Epithelial cell of prostate (primary cell): Measurements from ENCODE around the gene MFAP4.

Experiments used
- DNase-seq: peaks from one replicate; pipeline ENCODE4 v3.0.0-alpha.2; 2011; ENCODE audit warnings: low read depth, low spot score
- H3K27ac ChIP-seq: fragments of 450-650 bp; 2 replicates; pipeline ENCODE4 v1.5.1; 2017; ENCODE audit warnings: mild to moderate bottlenecking

Gene MFAP4

DNA sequence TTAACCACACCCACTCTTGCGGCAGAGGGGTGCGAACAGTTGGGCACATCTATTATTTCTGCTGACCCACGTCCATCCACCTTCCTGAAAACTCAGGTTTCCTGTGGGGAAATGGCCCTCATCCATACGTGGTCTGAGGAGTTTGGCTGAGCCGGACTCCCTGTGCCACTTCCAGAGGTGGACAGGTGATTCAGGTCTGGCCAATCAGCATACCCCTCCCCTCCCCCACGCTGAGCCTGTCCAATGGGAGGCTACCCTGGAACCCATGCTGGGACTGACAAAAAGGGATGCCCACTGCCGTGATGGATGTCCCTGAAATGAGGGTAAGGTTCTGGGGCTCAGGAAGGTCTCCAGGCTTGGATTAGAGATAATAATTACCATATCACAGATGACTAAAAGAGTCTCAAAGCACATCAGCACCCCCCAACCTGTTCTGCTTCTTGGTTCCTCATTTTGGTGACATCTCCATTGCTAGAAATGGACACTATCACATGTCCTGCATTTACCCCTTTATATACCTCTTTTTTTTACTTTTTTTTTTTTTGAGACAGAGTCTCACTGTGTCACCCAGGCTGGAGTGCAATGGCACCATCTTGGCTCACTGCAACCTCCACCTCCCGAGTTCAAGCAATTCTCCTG, 14.0 kb downstream of the MFAP4 start:
- DNase-seq, result no peak

DNA sequence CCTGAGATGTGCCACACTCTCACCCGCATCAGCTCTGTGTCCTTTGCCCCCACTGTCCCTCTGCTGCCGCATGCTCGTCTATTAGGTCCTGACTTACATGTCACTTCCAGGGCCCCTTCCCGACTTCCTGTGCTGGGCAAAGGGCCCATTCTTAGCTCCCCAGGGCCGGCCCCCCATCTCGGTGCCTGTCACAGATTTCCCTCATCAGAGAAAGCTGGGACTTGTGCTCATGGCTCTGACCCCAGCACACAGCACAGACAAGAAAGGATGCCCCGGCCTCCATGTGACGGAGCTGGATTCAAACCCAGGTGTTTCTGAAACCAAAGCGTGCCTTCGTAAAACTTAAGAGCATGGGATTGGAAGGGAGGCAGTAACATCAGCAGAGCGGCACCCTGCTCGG, 14.6 kb downstream of the MFAP4 start:
- no peak for DNase-seq
- no peak overlapping the region for H3K27ac ChIP-seq

More for the DNA sequence above, 14.0 kb downstream of the MFAP4 start:
- H3K27ac ChIP-seq, result no peak overlapping the region

DNA sequence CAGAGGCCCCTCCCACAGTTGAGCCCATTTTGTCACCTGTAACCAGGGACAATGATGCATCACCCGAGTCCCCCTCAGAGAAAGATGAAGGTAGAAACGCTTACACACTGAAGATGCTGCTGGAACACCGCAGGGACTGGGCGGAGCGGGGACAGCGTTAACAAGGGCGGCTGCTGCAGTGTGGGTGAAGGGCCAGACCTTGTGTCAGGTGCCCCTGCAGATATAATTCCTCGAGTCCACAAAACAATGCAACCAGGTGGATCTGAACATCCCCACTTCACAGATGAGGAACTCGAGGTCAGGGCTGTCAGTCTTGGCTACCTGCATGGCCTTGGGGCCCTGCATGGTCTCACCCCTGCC, 15.0 kb downstream of the MFAP4 start:
- DNase-seq, result no peak
- H3K27ac ChIP-seq, result no peak overlapping the region

DNA sequence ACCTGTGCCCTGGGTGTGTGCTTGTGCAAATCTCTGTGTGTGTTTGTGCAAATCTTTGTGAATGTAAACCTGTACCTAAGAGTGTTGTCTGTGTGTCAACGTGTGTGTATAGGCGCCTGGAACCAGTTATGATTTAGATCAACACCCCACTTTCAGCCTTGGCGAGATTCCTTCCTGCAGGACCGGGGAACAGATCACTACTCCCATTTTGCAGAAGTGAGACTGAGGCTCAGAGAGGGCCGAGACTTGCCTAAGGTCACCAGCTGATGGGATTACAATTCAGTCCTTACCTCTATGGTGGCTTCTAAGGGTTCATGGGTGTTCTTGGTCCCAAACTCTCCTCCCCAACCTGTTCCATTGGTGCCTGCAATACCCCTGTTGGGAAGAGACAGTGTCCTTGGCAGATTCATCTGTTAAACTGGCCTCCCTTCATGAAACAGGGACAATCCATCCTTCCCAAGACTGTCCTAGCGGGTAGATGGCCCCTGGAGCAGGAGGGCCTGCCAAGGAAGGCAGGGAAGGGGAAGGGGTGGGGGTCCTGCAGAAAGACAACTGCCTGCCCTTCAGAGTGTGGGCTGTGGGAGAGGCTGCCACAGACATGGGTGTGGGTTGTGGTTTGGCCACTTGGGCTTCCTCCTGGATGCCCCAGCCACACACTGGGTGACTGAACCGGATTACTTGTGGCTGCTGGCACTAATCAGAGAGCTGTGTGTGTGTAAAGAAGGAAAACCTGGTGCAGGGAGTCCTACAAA, 15.6 kb downstream of the MFAP4 start:
- DNase-seq, result no peak

DNA sequence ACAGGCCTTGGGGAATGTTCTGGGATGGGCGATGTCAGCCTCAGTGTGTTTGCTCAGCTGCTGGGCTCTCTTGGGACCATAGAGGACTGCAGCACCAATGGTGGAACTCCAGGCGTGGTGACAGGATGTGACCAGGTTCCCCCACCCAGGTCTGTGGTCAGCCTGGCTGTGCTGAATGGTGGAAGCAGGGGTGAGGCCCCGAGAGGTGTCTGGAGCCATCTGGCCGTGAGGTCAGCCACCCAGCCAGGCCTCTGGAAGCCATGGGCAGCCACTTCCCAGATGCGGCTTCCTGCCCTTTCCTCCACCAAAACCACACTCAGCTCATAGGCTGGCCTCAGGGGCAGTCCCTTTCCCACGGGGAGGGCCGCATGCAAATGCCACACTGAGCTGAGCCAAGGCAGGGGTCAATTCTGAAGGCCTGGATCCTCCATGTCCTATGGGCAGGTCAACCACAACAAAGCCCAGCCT, 16.5 kb downstream of the MFAP4 start:
- no peak for DNase-seq
- no peak overlapping the region for H3K27ac ChIP-seq

More for the DNA sequence above, 15.6 kb downstream of the MFAP4 start:
- H3K27ac ChIP-seq, result no peak overlapping the region

DNA sequence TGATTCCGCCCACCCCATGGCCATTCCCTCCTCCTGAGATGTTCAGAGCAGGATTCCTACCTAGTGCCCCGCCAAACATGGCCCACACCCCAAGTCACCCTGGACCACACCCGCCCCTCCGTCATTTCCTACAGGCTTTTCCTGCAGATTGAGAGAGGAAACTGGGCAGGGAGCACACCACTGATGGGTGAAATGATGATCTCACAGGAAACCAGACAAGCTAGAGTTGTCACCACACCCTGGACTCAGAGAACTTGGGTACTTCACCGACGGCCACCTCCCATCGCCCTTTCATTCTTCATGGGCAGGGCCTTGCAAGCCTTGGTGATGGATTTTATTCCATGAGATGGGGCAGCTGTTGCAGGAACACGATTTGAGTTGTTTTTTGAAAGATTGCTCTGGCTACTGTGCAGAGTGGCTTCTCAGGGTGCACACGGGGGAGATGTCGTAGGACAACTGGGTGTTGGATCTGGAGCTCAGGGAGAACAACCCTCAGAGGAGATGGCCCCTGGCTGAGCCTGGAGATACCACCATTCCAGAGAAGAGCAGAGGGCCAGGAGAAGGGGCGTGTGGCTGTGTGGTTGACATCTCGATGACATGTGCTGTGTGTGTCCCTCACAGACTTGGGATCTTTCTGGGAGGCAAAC, 17.0 kb downstream of the MFAP4 start:
- no peak for DNase-seq
- H3K27ac ChIP-seq, result no peak overlapping the region

DNA sequence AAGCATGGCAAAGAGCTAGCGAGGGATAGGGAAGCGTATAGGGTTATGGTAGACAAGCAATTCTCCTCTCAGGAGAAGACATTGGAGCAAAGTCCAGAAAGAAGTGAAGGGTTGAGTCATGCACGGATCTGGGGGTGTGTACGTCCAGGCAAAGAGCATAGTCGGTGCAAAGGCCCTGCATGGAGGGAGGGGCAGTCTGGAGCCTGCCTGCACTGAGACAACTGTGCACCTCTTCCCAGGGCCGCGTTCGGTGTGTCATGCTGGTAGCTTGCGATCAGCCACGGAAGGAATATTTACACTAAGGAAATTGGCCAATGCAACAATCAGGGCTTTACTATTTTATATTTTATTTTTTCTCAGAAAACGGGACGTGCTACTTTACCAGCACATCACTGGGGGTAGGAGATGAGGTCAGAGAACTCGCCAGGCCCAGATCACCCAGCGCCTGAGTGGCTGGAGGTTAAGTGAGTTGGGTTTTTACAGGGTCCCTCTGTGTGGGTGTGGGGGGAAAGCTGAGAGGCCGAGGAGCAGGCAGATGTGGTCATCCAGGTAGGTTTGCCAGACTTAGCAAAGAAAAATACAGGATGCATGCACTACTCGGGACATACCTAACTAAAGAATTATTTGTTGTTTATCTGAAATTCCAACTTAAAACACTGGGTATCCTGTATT, 17.7 kb downstream of the MFAP4 start:
- H3K27ac ChIP-seq, result no peak overlapping the region
- DNase-seq, result no peak

DNA sequence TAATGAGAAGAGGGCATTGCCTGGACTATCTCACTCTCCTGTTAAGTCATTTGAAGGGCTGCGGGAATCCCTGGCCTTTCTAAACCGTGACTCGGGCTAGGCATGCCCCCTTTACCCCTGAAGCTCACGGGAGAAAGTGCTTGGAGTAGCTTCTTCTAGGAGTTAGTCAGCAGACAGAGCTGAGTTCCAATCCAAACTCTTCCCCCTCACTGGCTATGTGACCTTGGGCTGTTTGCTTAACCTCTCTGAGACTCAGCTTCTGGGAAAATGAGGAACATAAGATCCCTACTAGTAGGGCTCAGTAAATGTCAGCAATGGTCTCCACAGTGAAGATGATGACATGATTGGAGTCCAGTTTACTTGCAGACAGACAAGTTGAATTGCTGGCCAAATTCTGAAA, 18.8 kb downstream of the MFAP4 start:
- no peak overlapping the region for H3K27ac ChIP-seq
- no peak for DNase-seq

DNA sequence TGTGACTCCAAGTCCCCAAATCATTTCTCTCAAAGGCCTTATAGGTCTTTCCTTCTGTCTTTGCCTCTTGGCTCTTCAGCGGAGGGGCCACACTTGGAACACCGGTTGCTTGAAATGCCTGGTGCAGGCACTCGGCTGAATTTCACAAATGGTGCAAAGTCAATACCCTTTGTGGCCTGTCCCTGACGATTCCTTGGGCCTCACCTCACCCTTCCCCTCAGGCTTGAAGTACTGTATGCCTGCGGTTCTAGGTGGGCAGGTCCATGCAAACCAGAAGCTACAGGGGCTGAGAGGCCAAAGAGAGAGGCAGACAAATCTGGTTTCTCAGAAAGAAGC, 20.4 kb downstream of the MFAP4 start:
- no peak overlapping the region for H3K27ac ChIP-seq
- DNase-seq, result no peak

DNA sequence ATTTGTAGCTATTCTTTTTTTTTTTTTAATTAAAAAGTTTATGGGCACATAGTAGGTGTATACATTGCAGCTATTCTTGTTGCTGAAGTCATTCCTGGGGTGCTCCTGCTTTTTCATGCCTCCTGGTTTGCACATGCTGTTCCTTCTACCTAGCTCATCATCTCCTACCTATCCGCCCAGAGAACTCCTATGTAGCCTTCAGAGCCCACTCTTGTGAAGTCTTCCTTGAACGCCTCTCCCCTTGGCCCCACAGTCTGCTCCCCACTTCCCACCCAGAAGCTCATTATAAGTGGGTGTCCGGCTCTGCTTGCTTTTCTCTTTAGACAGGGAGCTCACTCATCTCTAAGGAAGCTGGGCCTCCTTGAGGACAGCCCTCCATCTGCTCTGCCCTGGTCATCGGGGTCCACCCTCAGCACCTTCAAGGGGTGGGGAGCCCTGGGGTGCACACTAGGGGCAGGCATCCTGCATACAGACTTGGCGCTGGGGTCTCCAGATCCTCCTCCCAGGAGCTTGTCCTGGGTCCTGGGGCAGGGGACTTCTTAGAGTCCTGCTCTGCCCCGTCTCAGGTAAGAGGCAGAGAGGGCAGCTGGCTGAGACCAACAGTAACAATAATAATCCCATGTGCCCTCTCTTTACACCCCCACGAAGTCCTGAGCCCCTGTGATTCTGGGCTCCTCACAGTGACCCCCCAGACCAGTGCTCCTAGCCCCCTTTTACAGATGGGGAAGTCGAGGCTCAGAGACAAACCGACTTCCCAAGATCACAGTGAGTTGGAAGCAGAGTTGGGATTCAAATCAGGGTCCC, 21.0 kb downstream of the MFAP4 start:
- DNase-seq, result no peak
- no peak overlapping the region for H3K27ac ChIP-seq

DNA sequence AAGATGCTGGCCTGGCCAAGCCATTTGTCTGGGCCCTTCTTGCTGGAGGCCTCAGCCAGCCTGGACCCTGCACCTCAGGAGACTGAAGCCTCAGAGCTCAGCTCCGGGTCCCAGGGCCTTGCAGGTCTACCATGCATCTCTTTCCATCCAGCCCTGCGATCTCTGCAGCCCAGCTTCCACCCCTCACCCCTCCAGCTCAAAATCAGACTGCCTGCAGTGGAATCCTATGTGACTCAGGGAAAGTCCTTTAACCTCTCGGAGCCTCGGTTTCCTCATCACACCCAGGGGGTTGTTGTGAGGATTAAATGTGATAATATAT, 21.5 kb downstream of the MFAP4 start:
- no peak for DNase-seq
- H3K27ac ChIP-seq, result no peak overlapping the region

DNA sequence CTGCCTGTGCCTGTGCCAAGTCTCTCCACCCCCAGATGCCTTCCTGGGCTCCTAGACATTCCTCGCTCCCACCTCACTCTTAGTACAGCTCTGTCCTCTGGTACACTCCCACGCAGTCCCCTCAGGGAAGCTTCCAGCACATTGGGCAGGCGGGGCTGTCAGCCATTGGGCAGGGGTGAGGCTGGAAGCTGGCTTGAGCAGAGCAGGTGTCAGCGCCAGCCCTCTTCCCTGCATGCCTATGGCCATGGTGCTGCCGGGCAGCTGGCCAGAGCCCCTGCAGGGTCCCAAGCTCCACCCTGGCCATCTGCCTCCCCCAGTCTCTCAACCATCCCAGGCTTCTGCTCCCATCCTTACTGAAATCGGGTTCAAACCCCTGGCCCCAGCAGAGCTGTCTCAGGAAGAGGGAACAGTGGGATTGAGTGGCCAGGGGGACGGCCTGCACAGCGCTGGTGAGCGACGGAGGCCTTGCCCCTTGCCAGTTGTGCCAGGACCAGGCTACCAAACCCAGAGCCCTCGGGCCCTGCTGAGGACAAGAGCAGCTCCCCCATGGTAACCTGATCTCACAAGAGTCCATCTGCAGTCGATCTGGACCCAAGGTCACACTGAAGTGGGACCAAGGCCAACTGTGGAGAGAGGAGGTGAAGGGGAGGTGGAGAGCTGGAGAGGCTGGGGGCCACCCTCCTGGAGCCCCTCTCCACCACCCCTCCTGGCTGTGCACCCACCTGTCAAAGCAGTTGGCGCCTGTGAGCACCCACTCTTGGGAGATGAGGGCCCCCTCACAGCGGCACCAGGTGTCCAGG, 22.1 kb downstream of the MFAP4 start:
- no peak overlapping the region for H3K27ac ChIP-seq

DNA sequence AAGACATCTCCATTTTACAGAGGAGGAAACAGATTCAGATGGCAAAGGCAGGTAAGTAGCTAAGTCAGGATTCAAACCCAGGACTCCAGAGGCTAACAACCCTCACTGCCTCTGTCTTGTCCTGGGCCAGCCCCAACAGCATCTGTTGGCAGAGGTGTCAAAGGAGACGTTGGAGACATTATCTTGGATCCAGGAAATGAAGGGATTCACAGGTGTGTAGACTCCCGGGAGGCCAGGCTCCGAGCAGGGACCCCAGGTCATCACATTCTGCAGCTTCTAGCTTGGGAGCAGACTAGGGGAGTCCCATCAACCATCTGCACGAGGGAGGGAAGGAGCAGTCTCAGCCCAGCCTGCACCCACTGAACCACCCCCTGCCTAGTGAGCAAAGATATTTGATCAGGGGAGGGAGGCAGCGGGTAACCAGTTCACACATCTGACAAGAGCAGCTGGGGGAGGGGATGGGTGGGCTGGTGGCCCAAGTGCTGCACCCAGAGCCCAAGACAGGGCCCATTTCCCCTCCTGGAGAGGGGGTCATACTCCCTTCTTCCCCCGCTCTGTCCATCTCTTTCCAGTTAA, 23.4 kb downstream of the MFAP4 start:
- no peak for DNase-seq
- H3K27ac ChIP-seq, result no peak overlapping the region

More for the DNA sequence above, 22.1 kb downstream of the MFAP4 start:
- no peak for DNase-seq

DNA sequence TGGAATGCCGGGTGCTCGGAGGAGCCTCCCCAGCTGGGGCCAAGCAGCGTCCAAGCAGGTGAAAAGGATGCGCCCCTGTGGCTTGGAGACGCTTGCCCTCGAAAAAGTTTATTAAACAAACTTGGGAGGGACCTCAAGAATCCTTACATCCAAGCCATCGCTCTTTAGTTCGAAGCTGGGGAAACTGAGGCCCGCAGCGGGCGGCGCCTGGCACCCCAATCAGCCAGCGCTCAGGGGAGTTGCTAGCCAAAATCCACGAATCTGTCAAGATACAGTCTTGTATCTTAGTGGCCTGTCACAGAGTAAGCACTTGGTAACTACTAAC, 23.9 kb downstream of the MFAP4 start:
- peak overlapping the region; percentile 59 for H3K27ac ChIP-seq
- DNase-seq, result no peak

DNA sequence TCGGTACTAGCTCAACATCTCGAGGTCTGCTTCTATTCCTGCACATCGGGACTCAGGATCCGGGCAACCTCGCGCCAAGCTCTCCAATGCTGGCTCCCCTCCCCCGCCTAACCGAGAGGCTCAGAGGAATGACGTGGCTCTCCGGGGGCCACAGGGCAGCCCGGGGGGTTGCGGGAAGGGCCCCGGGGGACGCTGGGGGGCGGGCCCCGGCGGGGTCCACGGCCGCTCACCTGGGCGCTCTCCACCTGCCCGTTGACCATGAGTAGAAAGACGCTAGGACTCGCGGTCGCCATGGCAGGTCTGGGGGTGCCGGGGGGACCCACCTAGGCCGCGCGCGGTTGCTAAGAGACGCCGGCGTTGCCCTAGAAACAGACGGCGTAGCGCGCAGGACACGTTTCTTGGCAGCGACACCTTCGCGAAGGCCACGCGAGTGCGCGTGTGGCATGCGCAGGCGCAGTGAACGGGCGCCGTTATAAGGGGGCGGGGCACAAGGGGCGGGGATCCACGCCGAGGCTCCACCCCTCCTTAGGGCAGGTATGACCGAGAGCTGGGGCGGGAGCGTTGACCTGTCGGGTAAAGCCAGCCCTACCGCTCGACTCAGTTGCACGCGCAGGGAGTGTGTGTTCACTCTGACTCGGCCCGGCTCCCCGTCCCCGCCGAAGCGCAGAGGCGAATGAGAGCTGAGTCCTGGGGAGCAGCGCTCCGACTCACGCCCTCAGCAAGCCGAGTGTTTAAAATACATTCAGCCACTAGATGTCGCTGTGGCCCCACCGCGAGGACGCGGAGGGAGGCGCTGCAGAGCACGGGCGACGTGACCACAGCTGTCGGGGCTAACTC, 24.5 kb downstream of the MFAP4 start, which contains the start of gene B9D1:
Gene B9D1 (minus strand): TSS at position 447 of the 837 bp plus-strand sequence. CDS start 154 bp downstream, at position 293.
- peak within 1 kb of the TSS; percentile 59 for H3K27ac ChIP-seq
- peak; percentile 45 for DNase-seq

DNA sequence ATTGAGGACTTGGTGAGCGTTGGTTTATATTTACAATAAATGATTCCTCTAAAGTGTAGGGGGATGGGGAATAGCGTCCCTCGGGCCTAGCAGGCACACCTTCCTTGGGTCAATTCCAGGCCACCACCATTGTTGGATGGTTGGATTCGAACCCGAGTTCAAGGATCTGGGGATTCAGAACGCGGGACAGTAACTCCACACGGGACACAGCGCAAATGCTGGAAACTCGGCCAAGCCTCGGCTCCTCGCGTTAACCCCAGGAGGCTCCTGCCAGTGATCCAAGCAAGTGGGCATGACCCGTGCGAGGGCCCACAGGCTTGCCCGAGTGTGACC, 25.1 kb downstream of the MFAP4 start:
- H3K27ac ChIP-seq, result peak overlapping the region; percentile 59
- no peak for DNase-seq

DNA sequence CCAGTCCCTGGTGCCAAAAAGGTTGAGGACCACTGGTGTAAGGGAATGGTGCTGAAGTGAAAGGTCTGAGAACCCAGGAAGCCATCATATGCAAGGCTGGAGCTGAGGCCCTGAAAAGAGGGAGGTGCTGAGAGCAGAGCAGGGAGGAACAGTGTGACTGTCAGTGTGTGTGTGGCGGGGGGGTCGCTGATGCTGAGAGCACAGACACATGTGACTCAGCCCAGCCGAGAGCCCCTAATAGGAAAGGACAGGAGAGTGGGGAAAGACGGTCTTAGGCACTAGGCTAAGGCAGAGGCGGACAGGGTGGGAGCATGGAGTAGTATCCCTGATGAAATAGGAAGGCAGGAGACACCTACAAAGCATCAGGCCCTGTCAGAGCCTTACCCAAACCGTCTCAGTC, 25.7 kb downstream of the MFAP4 start:
- no peak overlapping the region for H3K27ac ChIP-seq
- no peak for DNase-seq

DNA sequence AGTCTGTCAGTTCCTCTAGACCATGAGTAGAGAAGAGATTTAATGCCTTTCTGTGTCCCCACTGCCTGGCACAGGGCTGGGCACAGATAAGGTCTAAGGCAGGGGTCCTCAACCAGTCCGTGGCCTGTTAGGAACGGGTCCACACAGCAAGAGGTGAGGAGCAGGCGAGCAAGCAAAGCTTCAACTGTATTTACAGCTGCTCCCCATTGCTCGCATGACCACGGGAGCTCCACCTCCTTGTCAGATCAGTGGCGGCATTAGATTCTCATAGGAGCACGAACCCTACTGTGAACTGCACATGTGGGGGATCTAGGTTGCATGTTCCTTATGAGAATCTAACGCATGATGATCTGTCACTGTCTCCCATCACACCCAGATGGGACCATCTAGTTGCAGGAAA, 26.2 kb downstream of the MFAP4 start:
- H3K27ac ChIP-seq, result no peak overlapping the region
- DNase-seq, result no peak

DNA sequence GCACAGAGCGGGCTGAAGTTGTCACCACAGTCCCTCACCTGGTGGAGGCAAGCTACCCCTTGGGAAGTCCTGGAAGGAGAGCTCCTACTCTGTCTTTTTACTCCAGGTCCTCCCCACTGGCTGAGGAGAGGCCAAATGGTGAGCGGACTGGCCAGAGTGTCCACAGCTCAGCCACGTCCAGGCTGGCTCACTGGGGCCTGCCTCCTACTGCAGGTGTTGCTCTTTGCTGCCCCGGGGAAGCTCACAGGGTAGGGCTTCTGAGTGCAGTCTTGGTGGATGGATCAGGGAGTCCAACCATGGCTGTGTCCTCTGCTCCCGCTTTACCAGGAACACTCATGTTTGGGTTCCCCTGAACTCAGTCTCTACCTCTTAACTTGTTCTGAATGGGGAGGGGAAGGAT, 27.1 kb downstream of the MFAP4 start:
- H3K27ac ChIP-seq, result no peak overlapping the region
- no peak for DNase-seq
